Glomerular visceral epithelial cell (primary cell): Measurements from ENCODE around the gene FBN3.

Source experiments
- DNase-seq: peaks from one replicate; pipeline ENCODE4 v3.0.0-alpha.2; 2016; ENCODE audit errors: extremely low spot score

FBN3 gene

DNA sequence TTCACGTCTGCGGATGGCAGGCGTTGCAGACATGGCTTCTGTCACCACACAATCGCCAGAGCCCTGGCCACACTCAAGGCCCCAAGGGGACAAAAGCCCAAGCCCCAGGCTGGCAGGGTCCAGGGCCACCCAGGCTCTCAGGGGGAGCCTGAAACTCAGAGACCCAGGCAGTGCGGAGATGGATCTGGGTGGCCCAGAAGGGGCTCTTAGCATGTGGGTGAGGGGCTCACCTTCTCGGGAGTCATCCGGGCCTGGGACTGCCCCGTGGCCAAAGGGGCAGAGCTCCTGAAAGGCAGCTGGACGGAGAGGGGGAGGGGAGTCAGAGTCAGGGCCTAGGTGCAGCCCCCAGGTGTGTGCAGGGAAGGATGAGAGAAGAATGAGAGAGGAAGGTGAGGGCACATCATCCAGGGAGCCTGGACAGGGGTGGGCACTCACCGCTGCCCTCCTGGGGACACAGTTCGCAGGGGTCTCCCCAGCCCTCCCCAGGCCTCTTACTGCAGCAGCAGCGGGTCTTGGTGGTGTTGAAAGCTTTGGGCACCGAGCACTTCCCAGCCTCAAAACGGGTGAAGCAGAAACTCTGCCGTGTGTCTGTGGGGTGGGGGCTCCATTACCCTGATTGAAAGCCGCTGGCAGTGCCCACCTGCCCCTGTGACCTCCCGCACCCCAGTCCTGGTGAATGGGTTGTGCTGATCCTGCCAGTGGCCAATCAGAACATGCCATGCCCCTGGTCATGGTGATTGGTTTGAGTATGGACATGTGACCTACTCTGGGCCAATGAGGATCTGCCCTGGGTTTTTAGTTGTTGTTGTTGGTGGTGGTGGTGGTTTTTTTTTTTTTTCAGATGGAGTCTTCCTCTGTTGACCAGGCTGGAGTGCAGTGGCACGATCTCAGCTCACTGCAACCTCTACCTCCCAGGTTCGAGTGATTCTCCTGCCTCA is 59.5 kb downstream of the FBN3 start:
- DNase-seq: no peak

DNA sequence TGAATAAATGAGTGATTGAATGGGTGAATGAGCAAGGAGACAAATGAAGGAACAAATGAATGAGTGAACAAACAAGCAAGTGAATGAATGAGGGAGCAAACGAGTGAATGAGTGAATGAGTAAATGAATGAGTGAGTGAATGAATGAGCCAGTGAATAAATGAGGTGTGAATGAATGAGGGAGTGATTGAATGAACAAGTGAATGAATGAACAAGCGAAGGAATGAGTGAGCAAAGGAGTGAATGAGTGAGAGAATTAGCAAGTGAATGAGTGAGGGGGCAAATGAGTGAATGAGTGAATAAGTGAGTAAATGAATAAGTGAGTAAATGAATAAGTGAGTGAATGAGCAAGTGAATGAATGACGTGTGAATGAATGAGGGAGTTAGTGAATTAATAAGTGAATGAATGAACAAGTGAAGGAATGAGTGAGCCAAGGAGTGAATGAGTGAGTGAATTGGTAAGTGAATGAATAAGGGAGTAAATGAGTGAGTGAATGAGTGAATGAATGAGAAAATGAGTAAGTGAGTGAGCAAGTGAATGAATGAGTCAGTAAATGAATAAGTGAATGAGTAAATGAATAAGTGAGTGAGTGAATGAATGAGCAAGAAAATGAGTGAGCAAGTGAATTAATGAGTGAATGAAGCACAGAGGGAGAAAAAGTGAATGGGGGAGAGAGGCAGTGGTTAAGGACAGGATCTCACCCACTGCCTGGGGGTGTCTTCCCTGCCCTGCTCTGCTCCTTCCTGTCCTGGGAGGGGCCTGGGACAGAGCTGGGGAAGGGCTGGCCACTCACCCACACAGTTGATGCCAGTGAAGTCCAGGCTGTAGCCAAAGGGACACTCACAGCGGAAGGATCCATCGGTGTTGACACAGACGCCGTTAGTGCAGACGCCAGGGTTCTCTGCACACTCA is 60.4 kb downstream of the FBN3 start:
- no peak for DNase-seq

DNA sequence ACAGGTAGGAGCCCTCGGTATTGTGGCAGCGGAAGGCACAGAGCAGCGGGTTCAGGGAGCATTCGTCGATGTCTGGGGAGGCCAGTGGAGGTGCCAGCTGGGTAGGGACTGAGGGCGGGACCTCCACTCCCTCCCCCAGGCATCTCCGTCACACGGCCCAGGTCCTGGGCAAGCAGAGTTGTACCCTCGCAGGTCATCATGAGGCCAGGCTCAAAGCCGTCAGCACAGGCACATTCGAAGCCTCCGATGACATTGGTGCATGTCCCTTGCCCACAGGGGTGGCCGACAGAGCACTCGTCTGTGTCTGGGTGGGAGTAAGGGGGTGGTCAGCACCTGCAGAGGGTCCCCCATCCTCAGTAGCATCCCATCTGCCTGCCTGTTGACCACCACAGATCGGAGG is 61.5 kb downstream of the FBN3 start:
- no peak for DNase-seq

- DNase-seq: no peak
Observed at GRCh38 chr19:8086849-8087248, 62.5 kb downstream of the FBN3 start.

- no peak for DNase-seq
Observed at GRCh38 chr19:8085598-8086408, 63.6 kb downstream of the FBN3 start.

- no peak for DNase-seq
Observed at GRCh38 chr19:8084152-8084551, 65.2 kb downstream of the FBN3 start.

GRCh38 chr19:8083141-8083540 is 66.3 kb downstream of the FBN3 start:
- DNase-seq: no peak

DNA sequence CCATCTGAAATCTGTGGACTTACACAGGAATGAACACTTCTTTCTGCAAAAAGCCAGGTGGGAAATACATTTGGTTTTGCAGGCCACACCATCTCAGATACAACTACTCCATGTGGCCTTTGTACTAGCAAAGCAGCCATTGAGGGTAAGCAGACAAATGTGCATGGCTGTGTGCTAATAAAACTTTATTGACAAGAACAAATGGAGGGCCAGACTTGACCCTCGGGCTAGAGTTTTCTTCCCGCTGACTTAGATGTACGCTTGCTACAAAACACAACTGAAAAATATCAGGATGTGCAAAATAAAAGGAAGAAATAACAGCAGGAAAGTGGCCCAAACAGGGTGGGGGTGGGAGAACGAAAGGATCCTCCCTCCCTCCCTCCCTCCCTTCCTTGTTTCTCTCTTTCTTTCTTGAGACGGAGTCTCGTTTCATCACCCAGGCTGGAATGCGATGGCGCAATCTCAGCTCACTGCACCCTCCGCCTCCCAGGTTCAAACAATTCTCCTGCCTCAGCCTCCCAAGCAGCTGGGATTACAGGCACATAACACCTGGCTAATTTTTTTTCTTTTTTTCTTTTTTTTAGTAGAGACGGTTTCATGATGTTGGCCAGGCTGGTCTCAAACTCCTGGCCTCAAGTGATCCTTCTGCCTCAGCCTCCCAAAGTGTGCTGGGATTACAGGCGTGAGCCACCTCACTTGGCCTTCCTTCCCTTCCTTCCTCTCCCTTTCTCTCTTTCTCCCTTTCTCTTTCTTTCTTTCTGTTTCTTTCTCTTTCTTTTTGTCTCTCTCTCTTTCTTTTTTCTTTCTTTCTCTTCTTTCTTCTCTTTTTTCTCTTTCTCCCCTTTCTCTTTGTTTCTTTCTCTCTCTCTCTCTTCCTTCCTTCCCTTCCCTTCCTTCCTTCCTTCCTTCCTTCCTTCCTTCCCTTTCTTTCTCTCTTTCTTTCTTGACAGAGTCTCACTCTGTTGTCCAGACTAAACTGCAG is 67.5 kb downstream of the FBN3 start:
- DNase-seq: no peak

DNA sequence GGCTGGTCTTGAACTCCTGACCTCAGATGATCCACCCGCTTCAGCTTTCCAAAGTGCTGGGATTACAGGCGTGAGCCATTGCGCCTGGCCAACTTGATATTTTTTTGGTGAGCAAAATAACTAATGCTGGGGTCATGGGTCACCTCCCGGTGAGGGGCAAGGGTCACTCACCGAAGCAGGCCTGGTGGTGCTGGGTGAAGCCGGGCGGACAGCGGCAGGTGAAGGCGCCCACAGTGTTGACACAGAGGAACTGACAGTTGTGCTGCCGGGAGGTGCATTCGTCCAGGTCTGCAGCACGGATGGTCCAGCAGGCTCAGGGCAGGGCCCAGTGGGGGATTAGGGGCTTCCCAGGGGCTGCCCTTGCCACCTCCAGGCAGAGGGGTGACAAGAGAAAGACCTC is 68.6 kb downstream of the FBN3 start:
- DNase-seq: no peak

DNA sequence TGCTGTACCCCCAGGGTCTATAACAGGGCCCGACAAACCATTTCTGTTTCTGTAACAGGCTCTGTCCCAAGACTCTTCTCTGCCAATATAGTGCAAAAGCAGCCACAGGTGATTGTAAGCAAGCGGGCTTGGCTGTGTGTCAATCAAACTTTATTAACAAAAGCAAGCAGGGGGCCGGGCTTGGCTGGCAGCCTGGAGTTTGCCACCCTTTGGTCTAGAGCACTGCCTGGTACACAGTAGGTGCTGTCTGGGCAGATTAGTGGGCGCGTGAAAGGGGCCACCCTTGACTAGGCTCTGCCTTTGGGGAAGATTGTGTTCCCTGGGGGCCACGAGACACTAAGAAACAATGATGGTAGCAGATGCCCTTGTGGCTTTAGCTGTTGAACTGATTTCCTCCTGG is 69.4 kb downstream of the FBN3 start:
- no peak for DNase-seq

DNA sequence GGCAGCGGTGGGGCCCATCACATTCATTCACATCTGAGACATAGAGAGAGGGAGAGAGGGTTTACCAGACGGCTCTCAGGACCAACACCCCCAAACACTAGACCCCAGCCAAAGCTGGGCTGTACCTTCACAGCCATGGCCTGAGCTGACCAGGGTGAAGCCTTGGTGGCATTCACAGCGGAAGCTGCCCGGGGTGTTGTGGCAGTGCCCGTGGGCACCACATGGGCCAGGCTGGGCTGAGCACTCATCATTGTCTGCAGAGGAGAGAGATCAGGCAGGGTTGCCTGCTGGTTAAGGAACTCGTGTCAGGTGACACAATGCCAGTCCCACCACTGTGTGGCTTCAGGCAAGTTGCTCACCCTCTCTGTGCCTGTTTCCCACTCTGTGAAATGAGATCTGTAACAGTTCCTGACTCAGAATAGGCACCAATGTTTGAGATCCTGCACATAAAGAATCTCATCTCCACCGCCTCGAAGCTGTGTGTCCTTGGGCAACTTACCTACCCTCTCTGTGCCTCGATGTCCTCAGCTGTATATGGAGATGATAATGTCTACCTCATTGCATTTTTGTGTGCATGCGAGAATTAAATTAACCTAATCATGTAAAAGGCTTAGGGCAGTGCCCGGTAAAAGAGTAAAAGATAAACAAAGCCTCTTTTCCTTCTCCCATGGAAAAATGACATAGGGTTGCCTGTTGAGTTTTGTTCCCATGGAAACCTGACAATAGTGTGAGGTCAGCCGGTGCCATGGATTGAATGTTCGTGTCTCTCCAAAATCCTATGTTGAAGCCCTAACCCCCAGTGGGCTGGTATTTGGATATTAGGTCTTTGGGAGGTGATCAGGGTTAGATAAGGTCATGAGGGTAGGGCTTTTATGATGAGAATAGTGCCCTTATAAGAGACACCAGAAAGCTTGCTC is 74.0 kb downstream of the FBN3 start:
- DNase-seq: no peak

DNA sequence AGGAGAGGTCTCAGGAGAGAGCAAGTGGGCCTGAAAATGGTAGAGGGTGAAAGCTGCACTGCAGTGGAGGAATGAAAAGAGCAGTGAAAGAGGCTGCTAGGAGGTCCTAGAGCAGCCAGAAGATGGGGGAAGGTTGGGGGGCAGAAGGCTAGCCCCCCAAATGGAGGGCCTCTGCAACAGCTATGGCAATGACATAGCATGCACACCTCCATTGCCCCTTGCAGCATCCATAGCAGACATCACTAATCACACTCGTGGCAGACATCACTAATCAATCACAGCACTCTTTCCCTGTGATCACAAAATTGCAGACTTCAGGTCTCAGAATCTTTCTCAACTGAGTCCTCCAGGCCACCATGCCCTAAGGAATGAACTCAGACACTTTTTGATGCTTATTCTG is 74.9 kb downstream of the FBN3 start:
- DNase-seq: no peak

GRCh38 chr19:8071912-8072311 is 77.5 kb downstream of the FBN3 start:
- no peak for DNase-seq

GRCh38 chr19:8069096-8069973 is 80.1 kb downstream of the FBN3 start:
- no peak for DNase-seq

GRCh38 chr19:8065875-8066261 is 83.5 kb downstream of the FBN3 start:
- DNase-seq: no peak

DNA sequence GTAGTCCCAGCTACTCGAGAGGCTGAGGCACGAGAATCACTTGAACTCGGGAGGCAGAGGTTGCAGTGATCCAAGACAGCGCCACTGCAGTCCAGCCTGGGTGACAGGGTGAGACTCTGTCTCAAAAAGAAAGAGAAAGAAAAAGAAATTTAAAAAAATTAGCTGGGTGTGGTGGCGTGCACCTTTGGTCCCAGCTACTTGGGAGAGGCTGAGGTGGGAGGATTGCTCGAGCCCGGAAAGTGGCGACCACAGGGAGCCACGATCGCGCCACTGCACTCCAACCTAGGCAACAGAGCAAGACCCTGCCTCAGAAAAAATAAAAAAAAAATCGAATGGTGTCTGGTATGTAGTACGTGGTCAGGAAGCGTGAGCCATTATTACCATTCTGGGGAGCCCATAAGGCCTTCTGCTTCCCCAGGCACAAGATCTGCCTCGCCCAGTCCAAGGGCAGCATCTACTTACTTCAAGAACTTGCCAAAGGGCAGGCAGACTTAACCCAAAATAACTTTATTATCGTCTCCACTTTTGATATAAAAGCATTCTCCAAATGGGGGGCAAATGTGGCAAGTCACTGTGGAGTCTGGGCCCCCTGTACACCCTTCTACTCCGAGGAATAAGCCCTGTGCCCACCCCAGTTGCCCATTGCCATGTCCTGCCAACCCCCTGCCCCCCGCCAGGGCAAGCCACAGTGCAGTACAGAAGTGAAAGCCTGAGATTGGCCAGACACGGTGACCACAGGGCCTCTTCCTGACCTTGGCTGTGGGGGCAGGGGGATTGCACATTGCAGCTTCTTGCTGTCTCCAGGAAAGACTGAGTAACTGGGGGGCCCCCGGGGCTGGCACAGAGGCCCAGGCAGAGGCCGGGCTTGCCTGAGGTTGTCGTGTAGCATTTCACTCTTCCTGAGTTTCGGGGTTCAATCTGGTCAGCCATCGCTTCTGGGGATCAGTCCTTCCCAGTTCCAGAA is 84.2 kb downstream of the FBN3 start:
- DNase-seq: no peak

DNA sequence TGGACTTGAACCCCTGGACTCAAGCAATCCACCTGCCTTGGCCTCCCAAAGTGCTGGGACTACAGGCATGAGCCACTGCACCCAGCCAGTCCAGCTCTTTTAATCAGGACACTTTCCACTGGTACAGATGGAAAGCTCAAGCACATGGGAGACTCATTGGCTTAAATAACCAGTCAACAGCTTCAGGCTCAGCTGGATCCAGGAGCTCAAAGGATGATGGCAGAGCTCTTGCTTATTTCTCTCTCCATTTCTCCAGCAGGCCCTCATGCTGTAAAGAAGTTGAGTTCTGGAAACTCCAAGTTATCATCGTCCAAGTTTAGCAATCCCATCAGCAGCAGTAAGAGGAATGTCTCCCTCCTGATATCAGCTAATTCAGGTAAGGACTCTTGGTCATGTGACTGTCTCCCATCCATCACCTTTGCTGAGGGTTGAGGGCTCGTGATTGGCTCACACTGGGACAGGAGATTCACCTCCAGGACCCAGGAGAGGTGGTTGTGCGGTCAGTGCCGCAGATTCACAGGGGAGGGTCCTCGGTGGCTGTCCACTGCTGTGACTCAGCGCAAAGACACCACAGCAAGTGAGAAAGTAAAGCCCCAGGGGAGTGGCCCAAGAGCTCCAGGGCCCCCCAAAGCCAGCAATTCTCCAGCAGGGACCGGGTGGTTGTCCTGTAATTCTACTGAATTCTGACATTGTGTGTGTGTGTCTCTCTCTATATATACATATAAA is 91.7 kb downstream of the FBN3 start:
- DNase-seq: no peak
